Heart right ventricle (tissue), 16 donors: ENCODE results near the gene SBK3. TPM values are rescaled to one million over a fixed set of nuclear protein-coding genes. Genes with fewer than 3 reads are reported as not detected.

Source experiments
- ATAC-seq, 8 donors: fragments of 200-7000 bp; cut with Tn5 transposase; one replicate each; pipeline ENCODE4 v1.9.1; 2020; ENCODE audit warnings: mild to moderate bottlenecking in 8 of 8, moderate library complexity in 8 of 8, moderate number of reproducible peaks in 1 of 8
- DNase-seq, 2 donors: peaks; one replicate each; pipeline ENCODE4 v3.0.0-alpha.2; 2020
- H3K27ac ChIP-seq, 10 donors: fragments of 200-600 bp; sonication (generic) in 2 of 10; one replicate each; pipeline versions ENCODE4 v1.5.0 to v1.8.0; 2020 to 2022; ENCODE audit warnings: mild to moderate bottlenecking in 3 of 10
- H3K27me3 ChIP-seq, 7 donors: fragments of 200-600 bp; one replicate each; pipeline ENCODE4 v1.8.0; 2021 to 2022; ENCODE audit warnings: mild to moderate bottlenecking in 2 of 7
- H3K36me3 ChIP-seq, 9 donors: fragments of 200-600 bp; sonication (generic) in 1 of 9; one replicate each; pipeline versions ENCODE4 v1.5.0 to v1.8.0; 2020 to 2022; ENCODE audit warnings: mild to moderate bottlenecking in 2 of 9
- H3K4me1 ChIP-seq, 9 donors: fragments of 200-600 bp; sonication (generic) in 1 of 9; one replicate each; pipeline versions ENCODE4 v1.5.0 to v1.8.0; 2020 to 2022; ENCODE audit warnings: mild to moderate bottlenecking in 4 of 9
- H3K4me3 ChIP-seq, 10 donors: fragments of 200-600 bp; sonication (generic) in 2 of 10; one replicate each; pipeline versions ENCODE4 v1.5.0 to v1.8.0; 2020 to 2022; ENCODE audit warnings: mild to moderate bottlenecking in 7 of 10, moderate library complexity in 2 of 10
- H3K9me3 ChIP-seq, 11 donors: fragments of 200-600 bp in 10 of 11; sonication (generic) in 2 of 11; one replicate each; pipeline versions ENCODE4 v1.5.0 to v1.8.0; 2013 to 2022; ENCODE audit warnings: mild to moderate bottlenecking in 2 of 11, control low read depth in 1 of 11, moderate library complexity in 1 of 11
- CTCF ChIP-seq, 9 donors: fragments of 200-600 bp; sonication (generic) in 2 of 9; IDR thresholded peaks; one replicate each; pipeline versions ENCODE4 v1.5.0 to v1.8.0; 2021 to 2022; ENCODE audit warnings: antibody characterized with exemption in 9 of 9, mild to moderate bottlenecking in 5 of 9, moderate library complexity in 1 of 9
- WGBS, 2 donors: extraction: QIAGEN DNeasy Blood & Tissue Kit; methylation state at CpG; one replicate each; pipeline ENCODE4 v1.1.7; 2013; ENCODE audit warnings: inconsistent platforms in 1 of 2; 5-methylcytosine and 5-hydroxymethylcytosine counted together
- intact Hi-C, 10 donors: fragments of 100-400 bp; cut with DNase I; formaldehyde crosslinking; loops; one replicate each; pipeline versions ENCODE4 v1.11.1 to v1.14.2; 2022
- polyA plus RNA-seq, 2 donors: library from polyadenylated mRNA; stranded (reverse); fragments of 200-250 nt; gene quantifications; one replicate each; pipeline ENCODE4 v1.2.3, GENCODE V29; 2013
- total RNA-seq, 10 donors: library from RNA; stranded (reverse); fragmentation: NEBNext Ultra II Directional in 3 of 10; extraction: Animal tissue kit (Norgen Biotek cat#: 25700) in 3 of 10; gene quantifications; one replicate each; pipeline versions ENCODE4 v1.2.1 to v1.2.4, GENCODE V29; 2021 to 2023
- donor health status: Arrhythmogenic right ventricular cardiomyopathy.
- donor health status: ischemic (EF 13 %, LVEDD 7.1; RV severe dilation, severe dysfunction).
- donor health status: healthy with polysubstance abuse.
- donor health status: DM: no; HTN: yes; CAD: no.
- donor health status: DM: no; HTN: no; CAD: no.
- donor health status: ischemic (EF 25% LVEDD 6.9; RV normal size, moderate dysfunction).
- donor health status: ischemic (EF 25% LVEDD 5.7; RV mildly dilated, moderate dysfunction).
- donor health status: healthy.
- donor health status: DM: yes; HTN: yes; CAD: no.
- donor health status: Ischemic cardiomyopathy.
- donor health status: ischemic (EF 35%, LVEDD 5.7; RV mildly dilated, moderate dysfunction).
- donor health status: nonischemic (EF 11% LVEDD 7.7; RV severe dilation, severe dysfunction).
- donor health status: DM: yes; HTN: yes; CAD: no.
- donor health status: PGD.
- donor health status: ischemic (EF 29% LVEDD 5.4; RV normal size, mild dysfunction).
- donor health status: nonischemic (EF 23%, LVEDD 6.1; RV moderate dilation, normal function).

SBK3 gene
- total and polyA plus RNA-seq, 12 donors = 2.0 to 33.3 (median 7.3) TPM

- Histone ChIP-seq H3K36me3 (no peaks in the 10 kb centered on the region), H3K4me3 (no peak overlapping the region), H3K9me3 (no peaks in the 10 kb centered on the region), H3K4me1 (peaks cover 0 to 16% (median 9%) of the 10 kb centered on the region in 9 donors), H3K27me3 (peaks cover 0 to 9% (median 0%) of the 10 kb centered on the region in 7 donors), H3K27ac (no peak overlapping the region)
- ATAC-seq (no peak), DNase-seq (no peak)
- TF ChIP-seq CTCF (IDR thresholded peaks at IDR 0.05) = no peak
- WGBS, 2 donors = 84 to 85% methylated on average over 52 to 56 of the region's 56 CpGs
- intact Hi-C loops = no loop called here
Measured at GRCh38 chr19:55529636-55530234, 15.6 kb downstream of the SBK3 start.

DNA sequence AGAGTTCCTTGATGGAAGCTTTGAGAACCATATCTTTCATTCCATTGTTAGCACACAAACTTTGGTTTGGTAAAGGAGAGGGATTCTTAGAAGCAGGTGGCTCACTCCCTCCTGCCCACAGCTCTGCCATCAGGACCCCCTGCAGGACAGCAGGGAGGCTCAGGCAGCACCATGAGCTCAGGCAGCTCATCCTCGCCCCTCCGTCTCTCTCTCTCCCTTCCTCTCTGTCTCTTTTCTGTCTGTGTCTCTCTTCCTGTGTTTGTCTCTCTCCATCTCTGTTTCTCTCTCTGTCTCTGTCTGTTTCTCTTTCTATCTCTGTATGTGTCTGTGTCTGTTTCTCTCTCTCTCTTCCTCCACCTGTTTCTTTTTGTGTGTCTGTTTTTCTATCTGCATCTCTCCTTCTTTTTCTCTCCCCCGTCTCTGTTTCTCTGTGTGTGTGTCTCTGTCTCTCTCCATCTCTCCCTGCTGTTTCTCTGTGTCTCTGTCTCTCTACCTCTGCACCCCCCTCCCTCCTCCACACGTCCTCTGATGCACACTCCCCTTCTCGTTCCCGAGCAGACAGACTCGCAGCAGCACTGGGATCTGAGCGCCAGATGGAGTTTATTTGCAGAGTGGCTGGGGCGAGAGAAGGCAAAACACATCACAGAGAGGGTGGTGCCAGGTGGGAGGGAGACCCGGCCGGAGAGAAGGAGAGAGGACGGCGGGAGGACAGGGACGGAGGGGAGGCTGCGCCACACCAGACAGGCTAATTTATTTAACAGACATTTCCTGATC lies 17.1 kb downstream of the SBK3 start:
- H3K4me1 ChIP-seq = peaks cover 0 to 16% (median 9%) of the 10 kb centered on the region in 9 donors
- intact Hi-C loops = no loop called here
- WGBS, 2 donors = 26 to 35% methylated on average over 15 of the region's 15 CpGs
- no peaks in the 10 kb centered on the region for H3K9me3 ChIP-seq
- no peak overlapping the region for H3K27ac ChIP-seq
- DNase-seq (no peak), ATAC-seq (no peak)
- TF ChIP-seq CTCF (IDR thresholded peaks at IDR 0.05) = no peak
- H3K4me3 ChIP-seq = no peak overlapping the region
- peaks cover 0 to 9% (median 0%) of the 10 kb centered on the region in 7 donors for H3K27me3 ChIP-seq
- no peaks in the 10 kb centered on the region for H3K36me3 ChIP-seq

DNA sequence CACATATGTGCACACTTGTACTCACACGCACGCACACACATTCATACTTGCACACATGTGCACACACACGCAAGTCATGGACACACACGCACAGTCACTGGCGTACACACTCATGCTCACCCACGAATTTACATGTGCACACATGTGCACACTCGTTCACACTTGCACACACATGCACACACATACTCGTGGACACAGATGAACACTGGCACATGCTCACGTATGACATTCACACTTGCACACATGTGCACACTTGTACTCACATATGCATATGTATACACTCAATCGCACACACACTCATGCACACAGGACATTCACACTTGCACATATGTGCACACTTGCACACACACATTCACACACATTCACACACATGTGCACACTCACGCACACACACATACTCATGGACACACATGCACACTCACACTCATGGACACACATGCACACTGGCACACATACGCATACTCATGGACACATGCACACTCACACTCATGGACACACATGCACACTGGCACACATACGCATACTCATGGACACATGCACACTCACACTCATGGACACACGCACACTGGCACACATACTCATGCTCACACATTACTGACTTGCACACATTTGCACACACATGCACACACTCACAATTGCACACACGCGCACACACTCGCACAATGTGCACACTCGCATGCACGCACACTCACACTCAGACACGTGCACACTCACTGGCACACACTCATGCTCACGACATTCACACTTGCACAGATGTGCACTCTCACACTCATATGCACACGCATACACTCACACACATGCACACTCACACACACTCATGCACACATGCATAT lies 17.9 kb downstream of the SBK3 start:
- peaks cover 0 to 9% (median 0%) of the 10 kb centered on the region in 7 donors for H3K27me3 ChIP-seq
- intact Hi-C loops = no loop called here
- H3K36me3 ChIP-seq = no peaks in the 10 kb centered on the region
- H3K4me3 ChIP-seq = no peak overlapping the region
- DNase-seq = no peak
- no peak for TF ChIP-seq CTCF (IDR thresholded peaks at IDR 0.05)
- H3K4me1 ChIP-seq = peaks cover 0 to 16% (median 9%) of the 10 kb centered on the region in 9 donors
- H3K9me3 ChIP-seq = no peaks in the 10 kb centered on the region
- WGBS, 2 donors = 82 to 90% methylated on average over 22 of the region's 22 CpGs
- H3K27ac ChIP-seq = no peak overlapping the region
- no peak for ATAC-seq
